Peyer's patch (tissue), 4 donors: Measurements from ENCODE around the gene PRR7.

Experiments used
- POLR2A ChIP-seq, 2 donors: fragments of 450-650 bp; IDR thresholded peaks; one replicate each; pipeline ENCODE4 v1.5.1; 2017; ENCODE audit warnings: antibody characterized with exemption in 2 of 2, mild to moderate bottlenecking in 2 of 2, moderate library complexity in 2 of 2
- TF ChIP-seq, protein P1 (sequence below), 6 experiments: fragments of 450-650 bp in 4 of 6; fragments of 200-600 bp in 2 of 6; sonication (generic) in 1 of 6; IDR thresholded peaks; one replicate each; pipeline ENCODE4 v1.5.1; 2017 to 2019; ENCODE audit warnings: antibody characterized with exemption in 6 of 6, mild to moderate bottlenecking in 3 of 6, moderate library complexity in 1 of 6

DNA sequence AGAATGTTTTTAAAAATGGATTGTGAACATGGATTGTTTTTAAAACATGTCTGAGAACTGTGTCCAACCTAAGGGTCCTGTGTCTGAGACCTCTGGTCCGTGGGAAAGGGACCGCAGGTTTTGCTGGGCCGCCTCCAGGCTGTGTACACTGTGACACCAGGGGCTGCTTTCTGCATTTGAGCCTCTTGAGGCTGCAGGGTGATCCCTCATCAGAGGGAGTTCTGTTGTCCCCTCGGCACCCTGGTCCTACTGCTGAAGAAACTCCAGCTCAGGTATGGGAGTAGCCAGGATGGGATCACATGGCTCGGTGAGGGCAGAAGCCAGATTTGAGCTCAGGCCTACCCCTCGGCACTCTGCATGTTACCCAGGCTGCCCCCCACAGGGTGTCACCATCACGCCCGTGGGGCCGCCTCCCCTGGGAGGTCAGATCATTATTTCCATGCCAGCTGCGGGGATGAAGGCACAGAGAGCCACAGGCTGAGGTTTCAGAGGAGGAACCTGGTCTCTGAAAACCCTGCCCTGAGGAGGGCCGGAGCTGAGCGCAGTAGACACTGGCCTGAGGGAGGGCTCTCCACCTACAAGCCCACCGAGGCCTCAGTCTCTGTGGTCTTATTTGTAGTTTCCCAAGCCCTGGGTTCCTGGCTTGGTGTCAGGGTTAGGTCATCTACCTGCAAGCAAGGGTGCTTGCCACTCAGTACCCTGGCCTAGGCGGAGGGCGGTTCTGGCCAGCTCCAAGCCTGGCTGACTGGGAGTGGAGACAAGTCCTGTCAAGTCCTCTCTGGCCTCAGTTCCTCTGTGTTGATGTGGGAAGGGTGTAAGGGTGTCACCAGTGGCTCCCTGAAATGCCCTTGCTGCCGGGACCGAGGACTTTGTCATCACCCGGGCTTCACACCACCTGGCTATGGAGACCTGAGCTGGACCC lies 2.8 kb downstream of the PRR7 start:
- TF ChIP-seq, protein P1, sequence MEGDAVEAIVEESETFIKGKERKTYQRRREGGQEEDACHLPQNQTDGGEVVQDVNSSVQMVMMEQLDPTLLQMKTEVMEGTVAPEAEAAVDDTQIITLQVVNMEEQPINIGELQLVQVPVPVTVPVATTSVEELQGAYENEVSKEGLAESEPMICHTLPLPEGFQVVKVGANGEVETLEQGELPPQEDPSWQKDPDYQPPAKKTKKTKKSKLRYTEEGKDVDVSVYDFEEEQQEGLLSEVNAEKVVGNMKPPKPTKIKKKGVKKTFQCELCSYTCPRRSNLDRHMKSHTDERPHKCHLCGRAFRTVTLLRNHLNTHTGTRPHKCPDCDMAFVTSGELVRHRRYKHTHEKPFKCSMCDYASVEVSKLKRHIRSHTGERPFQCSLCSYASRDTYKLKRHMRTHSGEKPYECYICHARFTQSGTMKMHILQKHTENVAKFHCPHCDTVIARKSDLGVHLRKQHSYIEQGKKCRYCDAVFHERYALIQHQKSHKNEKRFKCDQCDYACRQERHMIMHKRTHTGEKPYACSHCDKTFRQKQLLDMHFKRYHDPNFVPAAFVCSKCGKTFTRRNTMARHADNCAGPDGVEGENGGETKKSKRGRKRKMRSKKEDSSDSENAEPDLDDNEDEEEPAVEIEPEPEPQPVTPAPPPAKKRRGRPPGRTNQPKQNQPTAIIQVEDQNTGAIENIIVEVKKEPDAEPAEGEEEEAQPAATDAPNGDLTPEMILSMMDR (IDR thresholded peaks at IDR 0.05), result no peak
- no peak for TF ChIP-seq POLR2A (IDR thresholded peaks at IDR 0.05)
